Endothelial cell of umbilical vein (primary cell): ENCODE data around the gene MFSD6. TPM values are rescaled to one million over a fixed set of nuclear protein-coding genes. Genes with fewer than 3 reads are reported as not detected.

Source experiments
- BruUV-seq: library from RNA; stranded (reverse); fragments of 400-500 nt; replicated peaks from 2 replicates; lab custom pipeline; 2021; lab: Mats Ljungman, UMichigan
- CTCF ChIA-PET: fragments of 300-600, 350-600 bp; sonication (Branson Sonifier 250); formaldehyde crosslinking; loops from one replicate; lab custom pipeline; 2021; ENCODE audit warnings: antibody characterized with exemption, inconsistent platforms; lab: Charles Lee
- POLR2A ChIA-PET: fragments of 300-600, 350-600 bp; sonication (Branson Sonifier 250); formaldehyde crosslinking; loops from one replicate; lab custom pipeline; 2021; ENCODE audit warnings: antibody characterized with exemption, inconsistent platforms; lab: Charles Lee
- DNase-seq: peaks from one replicate; pipeline ENCODE4 v3.0.0-alpha.2; 2011; ENCODE audit warnings: low read depth, low spot score
- FAIRE-seq: peaks from 2 replicates; lab custom pipeline; 2011; peaks lifted over from hg19 to GRCh38; lab: Jason Lieb, UNC
- H2AFZ ChIP-seq: 2 replicates; pipeline ENCODE4 v1.6.0; 2012; ENCODE audit warnings: low read depth, low read length, control low read depth, inconsistent platforms
- H3K27ac ChIP-seq: 2 replicates; pipeline ENCODE4 v1.5.1; 2011; ENCODE audit warnings: low read depth, mild to moderate bottlenecking, control low read depth, low read length, moderate library complexity; ENCODE audit not compliant: insufficient read depth
- H3K27me3 ChIP-seq, 2 experiments: 2 replicates each; pipeline versions ENCODE4 v1.6.0 to v1.6.1; 2011; ENCODE audit warnings: low read length in 2 of 2, mixed read lengths in 1 of 2; ENCODE audit not compliant: control insufficient read depth in 2 of 2, insufficient read depth in 2 of 2
- H3K36me3 ChIP-seq, 2 experiments: 2 replicates in 1 of 2; 3 replicates in 1 of 2; pipeline ENCODE4 v1.5.1; 2011; ENCODE audit warnings: low read length in 2 of 2, mild to moderate bottlenecking in 1 of 2, moderate library complexity in 1 of 2; ENCODE audit not compliant: control insufficient read depth in 2 of 2, insufficient read depth in 2 of 2; ENCODE audit errors: extremely low read depth in 1 of 2
- H3K4me1 ChIP-seq: 3 replicates; pipeline ENCODE4 v1.5.1; 2011; ENCODE audit warnings: mild to moderate bottlenecking, low read length; ENCODE audit not compliant: control insufficient read depth, insufficient read depth; ENCODE audit errors: extremely low read depth
- H3K4me2 ChIP-seq: 2 replicates; pipeline ENCODE4 v1.6.1; 2011; ENCODE audit warnings: low read length, control low read depth, mixed read lengths; ENCODE audit not compliant: insufficient read depth
- H3K4me3 ChIP-seq, 3 experiments: fragments of 200-600 bp in 1 of 3; sonication (generic), shearing (Covaris generic) in 1 of 3; replicated peaks in 1 of 3; 2 replicates each; pipeline ENCODE4 v1.5.1; 2011 to 2016; ENCODE audit warnings: control low read depth in 3 of 3, low read length in 3 of 3, mild to moderate bottlenecking in 2 of 3, inconsistent platforms in 1 of 3, low read depth in 1 of 3, moderate library complexity in 1 of 3; ENCODE audit not compliant: insufficient read depth in 1 of 3
- H3K79me2 ChIP-seq: 2 replicates; pipeline ENCODE4 v1.6.0; 2012; ENCODE audit warnings: low read length, inconsistent platforms; ENCODE audit not compliant: control insufficient read depth, insufficient read depth
- H3K9ac ChIP-seq: replicated peaks from 2 replicates; pipeline ENCODE3; 2011; ENCODE audit warnings: low read length, control low read depth; ENCODE audit not compliant: insufficient read depth; ENCODE audit errors: extremely low read depth
- H3K9me1 ChIP-seq: replicated peaks from 3 replicates; pipeline ENCODE4 v1.6.0; 2011; ENCODE audit warnings: mild to moderate bottlenecking, low read length; ENCODE audit not compliant: control insufficient read depth, insufficient read depth; ENCODE audit errors: extremely low read depth
- H3K9me3 ChIP-seq: replicated peaks from 2 replicates; pipeline ENCODE4 v1.5.1; 2012; ENCODE audit warnings: low read length, inconsistent platforms; ENCODE audit not compliant: control insufficient read depth, insufficient read depth
- H4K20me1 ChIP-seq: replicated peaks from 2 replicates; pipeline ENCODE3; 2011; ENCODE audit warnings: mild to moderate bottlenecking, low read length; ENCODE audit not compliant: control insufficient read depth, insufficient read depth; ENCODE audit errors: extremely low read depth
- CTCF ChIP-seq, 2 donors: IDR thresholded peaks; 1 replicate in 1 of 2; 2 replicates in 1 of 2; pipeline ENCODE4 v1.5.1; 2011; ENCODE audit warnings: low read length in 2 of 2, mild to moderate bottlenecking in 2 of 2, moderate library complexity in 2 of 2, control low read depth in 1 of 2, inconsistent platforms in 1 of 2, low read depth in 1 of 2; ENCODE audit not compliant: insufficient read depth in 1 of 2; ENCODE audit errors: extremely low read depth in 1 of 2
- EZH2 ChIP-seq: IDR thresholded peaks from 2 replicates; pipeline ENCODE4 v1.6.1; 2012; ENCODE audit warnings: borderline replicate concordance, low read depth, mild to moderate bottlenecking, moderate library complexity, low read length, inconsistent platforms; ENCODE audit not compliant: severe bottlenecking
- FOS ChIP-seq: IDR thresholded peaks from 2 replicates; pipeline ENCODE4 v1.6.1; 2011; ENCODE audit warnings: mild to moderate bottlenecking, low read length, moderate library complexity, borderline replicate concordance; ENCODE audit not compliant: insufficient read depth
- GATA2 ChIP-seq: IDR thresholded peaks from 2 replicates; pipeline ENCODE4 v1.7.0; 2011; ENCODE audit warnings: low read depth, mild to moderate bottlenecking, moderate library complexity, mixed read lengths, low read length; ENCODE audit not compliant: insufficient read length, insufficient read depth
- JUN ChIP-seq: IDR thresholded peaks from 2 replicates; pipeline ENCODE4 v1.6.1; 2011; ENCODE audit warnings: borderline replicate concordance, low read depth; ENCODE audit not compliant: insufficient read length, insufficient read depth
- MAX ChIP-seq: IDR thresholded peaks from 2 replicates; pipeline ENCODE4 v1.6.1; 2011; ENCODE audit not compliant: insufficient read depth, insufficient read length
- MYC ChIP-seq: IDR thresholded peaks from one replicate; pipeline ENCODE4 v1.6.1; 2011; ENCODE audit warnings: mild to moderate bottlenecking, low read depth, low read length
- POLR2A ChIP-seq: IDR thresholded peaks from 2 replicates; pipeline ENCODE4 v1.6.1; 2012; ENCODE audit warnings: low read depth, mild to moderate bottlenecking, control low read depth, low read length
- POLR2AphosphoS5 ChIP-seq: IDR thresholded peaks from 2 replicates; pipeline ENCODE4 v1.6.1; 2012; ENCODE audit warnings: low read depth, mild to moderate bottlenecking, control low read depth, low read length, moderate library complexity; ENCODE audit not compliant: insufficient read depth
- dilution Hi-C: fragments of 300-500 bp; cut with MboI; formaldehyde crosslinking; loops from one replicate; pipeline ENCODE4 v1.15.0; 2019; ENCODE audit warnings: low sequenced_read_pairs; ENCODE audit not compliant: extremely low pct_ligation_motif_present
- intact Hi-C: fragments of 100-400 bp; cut with micrococcal nuclease; formaldehyde crosslinking; loops from one replicate; pipeline ENCODE4 v1.10.0; 2022
- polyA plus RNA-seq, 4 experiments: library from polyadenylated mRNA; depleted of rRNA in 3 of 4; stranded (reverse) in 3 of 4; unstranded in 1 of 4; fragments of >200 nt; gene quantifications; 2 replicates each; pipeline versions ENCODE4 v1.2.1 to v1.2.3, GENCODE V29; 2011 to 2012; ENCODE audit warnings: missing spikeins in 1 of 4
- total RNA-seq: library from RNA; stranded (reverse); gene quantifications from 2 replicates; pipeline ENCODE4 v1.2.3, GENCODE V29; 2021

MFSD6 gene
- total and polyA plus RNA-seq, 2 donors (not counting 3 experiments of a cell fraction or from before 2014, with no cell fraction given) = 4.3 to 4.5 TPM

- intact Hi-C loops (no loop called here), dilution Hi-C loops (no loop called here)
- Histone ChIP-seq H3K9me3 (no peaks in the 10 kb centered on the region), H3K4me2 (no peak overlapping the region), H2AFZ (no peak overlapping the region), H3K27ac (no peak overlapping the region), H3K4me3 (no peak overlapping the region), H3K79me2 (no peaks in the 10 kb centered on the region), H3K4me1 (no peaks in the 10 kb centered on the region), H3K9me1 (no peaks in the 10 kb centered on the region), H3K27me3 (no peaks in the 10 kb centered on the region), H4K20me1 (no peaks in the 10 kb centered on the region), H3K36me3 (no peaks in the 10 kb centered on the region), H3K9ac (no peak overlapping the region)
- FAIRE-seq (no peak), DNase-seq (no peak)
- CTCF ChIA-PET = interaction anchor here (1.1 kb wide), 1 partner anchor 8 kb away, joined by 5 read pairs; no protein-coding TSS in a partner anchor
- TF ChIP-seq MAX (no peak), POLR2AphosphoS5 (no peak), FOS (no peak), JUN (no peak)
- no TSS peak for BruUV-seq
- POLR2A ChIA-PET = no interaction called here
Observed at GRCh38 chr2:190488516-190489233, 80.5 kb downstream of the MFSD6 start.

GRCh38 chr2:190489475-190489874 is 81.3 kb downstream of the MFSD6 start:
- TF ChIP-seq MYC = no peak
- no peak for TF ChIP-seq EZH2
- no peak for TF ChIP-seq MAX
- no peak for TF ChIP-seq GATA2
- TF ChIP-seq POLR2AphosphoS5 = no peak
- no peak for TF ChIP-seq FOS
- TF ChIP-seq JUN = no peak
- TF ChIP-seq CTCF (IDR thresholded peaks at IDR 0.05; ENCODE audit: extremely low read depth in 1 of 2, insufficient read depth in 1 of 2, low read depth in 1 of 2, low read length in 2 of 2) = no peak
- TF ChIP-seq POLR2A = no peak
- dilution Hi-C loops (no loop called here), intact Hi-C loops (no loop called here)
- POLR2A ChIA-PET = no interaction called here
- Histone ChIP-seq H4K20me1 (no peaks in the 10 kb centered on the region), H3K4me1 (no peaks in the 10 kb centered on the region), H3K36me3 (no peaks in the 10 kb centered on the region), H3K27ac (no peak overlapping the region), H3K27me3 (no peaks in the 10 kb centered on the region), H3K79me2 (no peaks in the 10 kb centered on the region), H3K9me1 (no peaks in the 10 kb centered on the region), H3K9ac (no peak overlapping the region), H2AFZ (no peak overlapping the region), H3K9me3 (no peaks in the 10 kb centered on the region), H3K4me3 (no peak overlapping the region), H3K4me2 (no peak overlapping the region)
- CTCF ChIA-PET = interaction anchor here (1.1 kb wide), 1 partner anchor 9 kb away, joined by 5 read pairs; no protein-coding TSS in a partner anchor
- no TSS peak for BruUV-seq
- no peak for DNase-seq
- FAIRE-seq = no peak
